ENCODE data around the gene ATG9A.

The ATG9A gene

GRCh38 chr2:219199470-219200211 lies 29.8 kb downstream of the ATG9A start:
- H3K27me3 ChIP-seq (replicated peaks): no peaks in the 10 kb centered on the region
- TF ChIP-seq CTCF (IDR thresholded peaks at IDR 0.05; ENCODE audit: low read depth, low read length, missing control alignments): no peak
- in situ Hi-C loops (cut with HindIII; ENCODE audit: low pct_ligation_motif_present, low sequenced_read_pairs): no loop called here
- no peak overlapping the region for H3K27ac ChIP-seq
- no peak overlapping the region for H3K4me3 ChIP-seq (ENCODE audit: low read depth, low read length)
- H3K36me3 ChIP-seq (replicated peaks): no peaks in the 10 kb centered on the region
- no peak for DNase-seq

DNA sequence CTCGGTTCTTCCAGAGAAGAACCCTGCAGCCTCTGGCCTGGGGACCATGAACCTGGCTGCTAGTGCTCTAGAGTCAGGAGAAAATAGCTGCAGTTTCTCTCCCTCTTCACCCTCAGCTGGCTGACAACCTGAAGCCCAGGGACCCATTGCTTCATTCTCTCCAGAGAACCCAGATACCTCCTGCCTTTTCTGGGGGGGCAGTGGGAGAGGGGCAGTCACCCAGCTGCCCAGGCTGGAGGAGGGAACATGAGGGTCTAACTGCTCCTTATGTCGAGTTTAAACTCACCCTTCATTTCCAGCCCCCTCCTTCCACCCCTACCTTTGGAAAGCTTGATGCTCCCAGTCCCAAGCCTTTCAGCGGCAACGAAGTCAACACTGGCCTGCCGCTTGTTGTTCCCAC lies 30.5 kb downstream of the ATG9A start:
- Histone ChIP-seq H3K27ac (no peak overlapping the region), H3K4me3 (ENCODE audit: low read depth, low read length) (no peak overlapping the region), H3K27me3 (replicated peaks) (no peaks in the 10 kb centered on the region), H3K36me3 (replicated peaks) (no peaks in the 10 kb centered on the region)
- TF ChIP-seq CTCF (IDR thresholded peaks at IDR 0.05; ENCODE audit: low read depth, low read length, missing control alignments): no peak
- DNase-seq: no peak
- in situ Hi-C loops (cut with HindIII; ENCODE audit: low pct_ligation_motif_present, low sequenced_read_pairs): no loop called here

GRCh38 chr2:219197388-219197787 lies 32.0 kb downstream of the ATG9A start:
- H3K36me3 ChIP-seq (replicated peaks): no peaks in the 10 kb centered on the region
- no peak for TF ChIP-seq CTCF (IDR thresholded peaks at IDR 0.05; ENCODE audit: low read depth, low read length, missing control alignments)
- no peaks in the 10 kb centered on the region for H3K27me3 ChIP-seq (replicated peaks)
- no peak for DNase-seq
- no peak overlapping the region for H3K4me3 ChIP-seq (ENCODE audit: low read depth, low read length)
- no peak overlapping the region for H3K27ac ChIP-seq
- in situ Hi-C loops (cut with HindIII; ENCODE audit: low pct_ligation_motif_present, low sequenced_read_pairs): no loop called here

- Histone ChIP-seq H3K4me3 (ENCODE audit: low read depth, low read length) (no peak overlapping the region), H3K27ac (no peak overlapping the region), H3K27me3 (replicated peaks) (no peaks in the 10 kb centered on the region), H3K36me3 (replicated peaks) (peaks cover 23% of the 10 kb centered on the region)
- no peak for TF ChIP-seq CTCF (IDR thresholded peaks at IDR 0.05; ENCODE audit: low read depth, low read length, missing control alignments)
- DNase-seq: no peak
- in situ Hi-C loops (cut with HindIII; ENCODE audit: low pct_ligation_motif_present, low sequenced_read_pairs): no loop called here
These were observed 42.5 kb downstream of the ATG9A start for GRCh38 chr2:219186754-219187456.

- TF ChIP-seq CTCF (IDR thresholded peaks at IDR 0.05; ENCODE audit: low read depth, low read length, missing control alignments): no peak
- Histone ChIP-seq H3K27ac (no peak overlapping the region), H3K4me3 (ENCODE audit: low read depth, low read length) (no peak overlapping the region), H3K36me3 (replicated peaks) (peaks cover 31% of the 10 kb centered on the region), H3K27me3 (replicated peaks) (no peaks in the 10 kb centered on the region)
- in situ Hi-C loops (cut with HindIII; ENCODE audit: low pct_ligation_motif_present, low sequenced_read_pairs): no loop called here
- DNase-seq: no peak
These were observed 45.3 kb downstream of the ATG9A start for GRCh38 chr2:219184121-219184520.
